Measurements from ENCODE around the gene RGS19. TPM values are rescaled to one million over a fixed set of nuclear protein-coding genes. Genes with fewer than 3 reads are reported as not detected.

Gene RGS19
- total RNA-seq, 4 donors from 2014 or later: 15.6 to 44.5 (median 20.4) TPM

DNA sequence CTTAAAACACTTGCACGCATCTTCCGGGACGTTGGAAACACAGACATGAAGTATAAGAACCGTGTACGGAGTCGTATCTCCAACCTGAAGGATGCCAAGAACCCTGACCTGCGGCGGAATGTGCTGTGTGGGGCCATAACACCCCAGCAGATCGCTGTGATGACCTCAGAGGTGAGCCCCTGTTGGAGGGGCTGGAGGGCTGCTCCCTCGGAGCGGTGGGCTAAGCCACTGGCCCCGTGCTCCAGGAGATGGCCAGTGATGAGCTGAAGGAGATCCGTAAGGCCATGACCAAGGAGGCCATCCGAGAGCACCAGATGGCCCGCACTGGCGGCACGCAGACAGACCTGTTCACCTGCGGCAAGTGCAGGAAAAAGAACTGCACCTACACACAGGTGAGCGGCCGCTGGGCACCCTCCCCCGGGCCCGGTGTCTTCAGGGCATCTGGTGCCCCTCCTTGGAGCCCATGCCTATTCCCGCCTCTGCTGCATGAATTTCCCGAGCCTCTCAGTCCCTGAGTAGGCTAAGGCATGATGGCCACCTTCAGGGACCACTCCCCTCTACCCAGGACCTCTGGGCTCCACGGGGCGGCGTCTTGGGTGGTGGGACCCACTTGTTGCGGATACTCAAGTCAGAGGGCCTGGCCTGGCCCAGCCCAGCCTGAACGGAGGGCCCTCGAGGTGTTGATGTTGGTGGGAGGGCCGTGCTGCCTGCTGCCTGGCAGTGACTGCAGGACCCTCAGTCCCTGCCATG is 8.9 kb downstream of the RGS19 start:
- no peak for TF ChIP-seq CTCF (IDR thresholded peaks at IDR 0.05; ENCODE audit: low read depth)

- TF ChIP-seq CTCF (IDR thresholded peaks at IDR 0.05; ENCODE audit: low read depth): no peak
Observed at GRCh38 chr20:64069614-64070243, 9.6 kb downstream of the RGS19 start.

DNA sequence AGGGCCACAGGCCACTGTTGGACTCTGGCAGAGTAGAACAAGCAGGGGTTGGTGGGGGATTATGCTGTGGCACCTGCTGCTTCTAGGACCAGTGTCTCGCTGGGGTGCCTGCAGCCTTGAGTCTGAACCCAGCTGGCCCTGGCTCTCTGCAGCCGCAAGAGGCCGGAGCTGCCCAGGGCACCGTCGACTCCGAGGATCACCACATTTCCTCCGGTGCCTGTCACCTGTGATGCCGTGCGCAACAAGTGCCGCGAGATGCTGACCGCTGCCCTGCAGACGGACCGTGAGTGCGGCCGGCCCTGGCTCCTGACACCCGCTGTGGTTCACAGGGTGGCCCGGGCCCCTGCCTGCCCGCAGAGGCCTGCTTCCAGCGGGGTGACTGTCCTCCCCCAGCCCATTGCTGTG is 10.1 kb downstream of the RGS19 start:
- TF ChIP-seq CTCF (IDR thresholded peaks at IDR 0.05; ENCODE audit: low read depth): no peak

DNA sequence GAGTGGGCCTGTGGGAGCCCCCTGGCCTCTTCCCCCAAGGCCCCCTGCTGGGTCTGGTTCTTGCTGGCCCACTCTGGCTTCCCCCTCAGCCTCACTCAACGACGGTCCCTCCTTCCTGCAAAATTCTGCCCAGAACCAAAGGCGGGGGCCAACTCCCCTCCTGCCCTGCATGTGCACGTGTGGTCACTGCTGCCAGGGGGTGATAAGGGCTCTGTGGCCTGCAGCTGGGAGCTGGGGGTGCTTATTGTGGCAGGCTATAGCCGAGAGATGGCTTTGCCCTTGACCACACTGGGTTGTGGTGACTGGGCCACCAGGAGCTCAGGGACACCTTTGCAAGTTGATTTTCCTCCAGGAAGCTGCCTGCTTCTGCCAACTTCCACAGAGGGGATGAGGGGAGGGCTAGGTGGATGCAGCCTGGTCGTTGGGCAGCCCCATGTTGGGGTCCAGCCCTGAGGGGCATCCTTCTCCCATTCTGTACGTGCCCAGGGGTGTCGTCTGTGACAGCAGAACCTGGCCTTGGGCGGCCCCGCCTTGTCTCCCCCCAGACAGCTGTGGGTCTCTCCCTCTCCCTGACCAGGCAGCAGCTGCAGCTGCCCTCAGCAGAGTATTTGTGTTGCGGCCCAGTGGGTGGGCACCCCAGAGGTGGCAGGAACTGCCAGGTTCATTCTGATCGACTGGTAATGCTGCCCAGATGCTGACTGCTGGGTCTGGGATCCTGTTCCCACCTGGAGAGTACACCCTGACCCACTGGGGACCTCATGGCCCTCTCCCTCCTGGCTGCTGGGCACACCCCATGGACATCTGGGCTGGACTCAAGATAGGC is 10.7 kb downstream of the RGS19 start:
- TF ChIP-seq CTCF (IDR thresholded peaks at IDR 0.05; ENCODE audit: low read depth): no peak

- TF ChIP-seq CTCF (IDR thresholded peaks at IDR 0.05; ENCODE audit: low read depth): no peak
Observed at GRCh38 chr20:64067733-64068307, 11.5 kb downstream of the RGS19 start.

GRCh38 chr20:64067005-64067632 is 12.2 kb downstream of the RGS19 start:
- no peak for TF ChIP-seq CTCF (IDR thresholded peaks at IDR 0.05; ENCODE audit: low read depth)

Data from subcutaneous adipose tissue (tissue), 4 donors.